Measurements from ENCODE around the gene SLFN14. TPM values are rescaled to one million over a fixed set of nuclear protein-coding genes. Genes with fewer than 3 reads are reported as not detected.

SLFN14 gene
- total and polyA plus RNA-seq, 2 donors (not counting 1 experiment from before 2014, with no cell fraction given): not detected

DNA sequence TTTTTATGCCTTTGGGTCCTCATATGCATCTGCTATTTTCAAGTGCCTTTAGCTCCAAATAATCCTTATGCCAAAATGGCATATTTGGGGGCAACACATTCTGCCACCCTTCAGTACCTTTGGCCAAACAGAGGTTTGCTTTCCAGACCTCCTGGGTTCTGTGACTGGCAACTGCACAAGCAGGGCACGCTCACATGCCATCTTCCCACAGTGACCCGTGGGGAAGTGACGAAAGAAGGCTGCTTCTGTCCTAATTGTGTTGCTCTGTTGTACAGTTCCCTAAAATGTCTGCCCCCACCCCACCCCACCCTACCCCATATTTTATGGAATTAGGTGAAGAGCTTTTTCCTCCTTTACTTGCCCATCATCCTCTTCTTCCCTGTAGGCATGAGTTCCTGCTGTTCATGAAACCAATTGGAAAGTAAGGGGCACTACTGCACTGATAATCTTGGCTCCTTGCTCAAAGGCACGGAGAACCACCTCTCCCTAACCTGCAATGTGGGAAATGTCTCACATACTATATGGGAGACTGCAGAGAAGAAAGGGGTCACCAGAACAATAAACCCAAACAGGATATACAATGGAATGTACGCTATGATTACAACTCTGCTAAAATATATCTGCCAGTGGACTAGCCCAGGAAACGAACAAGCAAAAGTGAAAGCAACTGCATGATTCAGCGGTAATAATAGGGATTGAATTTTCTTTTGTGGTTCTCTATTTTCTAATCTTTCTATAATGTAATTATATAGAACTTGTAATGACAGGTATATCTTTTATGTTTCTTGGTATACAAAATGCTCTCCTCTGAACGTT is 19.8 kb downstream of the SLFN14 start:
- Mint-ChIP-seq H3K4me1 (peaks cover 39% of the 10 kb centered on the region), H3K4me3 (peak overlapping the region; percentile 89), H3K27me3 (no peaks in the 10 kb centered on the region), H3K9me3 (ENCODE audit: insufficient read depth) (no peaks in the 10 kb centered on the region), H3K27ac (peak overlapping the region; percentile 87)
- H3K4me2 ChIP-seq (replicated peaks; ENCODE audit: low read depth, low read length, poor library complexity, severe bottlenecking): peak overlapping the region; percentile 80
- H3K4me3 ChIP-seq (ENCODE audit: control extremely low read depth in 1 of 5, extremely low read depth in 1 of 5, insufficient read depth in 1 of 5, low read depth in 2 of 5, low read length in 4 of 5): peak overlapping the region; percentile 58 to 90 (median 70)
- ChIA-PET CTCF (interaction anchor here (0.7 to 12.8 kb wide), 9 partner anchors 7 to 234 kb away, joined by 3 to 360 read pairs (median 4); no protein-coding TSS in a partner anchor), POLR2A (no interaction called here)
- ATAC-seq (ENCODE audit: low read depth) (peak; percentile 79), DNase-seq (peak; percentile 70)
- no peaks in the 10 kb centered on the region for H3K36me3 ChIP-seq (replicated peaks in 1 of 2; ENCODE audit: control extremely low read depth in 1 of 2, control insufficient read depth in 1 of 2, extremely low read depth in 1 of 2, insufficient read depth in 2 of 2, low read length in 1 of 2)
- WGBS (ENCODE audit: insufficient coverage): 0% methylated on average over 1 of the region's 8 CpGs
- H3K27ac ChIP-seq (ENCODE audit: low read length in 2 of 2): peak overlapping the region; percentile 75 to 84
- TF ChIP-seq EZH2 (IDR thresholded peaks at IDR 0.05; ENCODE audit: borderline replicate concordance, insufficient read depth, low read depth, low read length, poor library complexity, severe bottlenecking): no peak
- TF ChIP-seq, protein P1, sequence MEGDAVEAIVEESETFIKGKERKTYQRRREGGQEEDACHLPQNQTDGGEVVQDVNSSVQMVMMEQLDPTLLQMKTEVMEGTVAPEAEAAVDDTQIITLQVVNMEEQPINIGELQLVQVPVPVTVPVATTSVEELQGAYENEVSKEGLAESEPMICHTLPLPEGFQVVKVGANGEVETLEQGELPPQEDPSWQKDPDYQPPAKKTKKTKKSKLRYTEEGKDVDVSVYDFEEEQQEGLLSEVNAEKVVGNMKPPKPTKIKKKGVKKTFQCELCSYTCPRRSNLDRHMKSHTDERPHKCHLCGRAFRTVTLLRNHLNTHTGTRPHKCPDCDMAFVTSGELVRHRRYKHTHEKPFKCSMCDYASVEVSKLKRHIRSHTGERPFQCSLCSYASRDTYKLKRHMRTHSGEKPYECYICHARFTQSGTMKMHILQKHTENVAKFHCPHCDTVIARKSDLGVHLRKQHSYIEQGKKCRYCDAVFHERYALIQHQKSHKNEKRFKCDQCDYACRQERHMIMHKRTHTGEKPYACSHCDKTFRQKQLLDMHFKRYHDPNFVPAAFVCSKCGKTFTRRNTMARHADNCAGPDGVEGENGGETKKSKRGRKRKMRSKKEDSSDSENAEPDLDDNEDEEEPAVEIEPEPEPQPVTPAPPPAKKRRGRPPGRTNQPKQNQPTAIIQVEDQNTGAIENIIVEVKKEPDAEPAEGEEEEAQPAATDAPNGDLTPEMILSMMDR (IDR thresholded peaks at IDR 0.05): no peak
- intact Hi-C loops (cut with micrococcal nuclease): loop anchor here (1.0 to 2.0 kb wide), 2 partner anchors 38 to 296 kb away; partner anchors contain the start of gene PEX12
- peak overlapping the region; percentile 90 for H2AFZ ChIP-seq (ENCODE audit: insufficient read depth, low read depth, low read length, poor library complexity, severe bottlenecking)
- H4K20me1 ChIP-seq (ENCODE audit: control insufficient read depth, insufficient read depth, low read length, poor library complexity, severe bottlenecking): no peaks in the 10 kb centered on the region
- peaks cover 7% of the 10 kb centered on the region for H3K79me2 ChIP-seq (ENCODE audit: control insufficient read depth, insufficient read depth, low read length)
- no peaks in the 10 kb centered on the region for H3K27me3 ChIP-seq (replicated peaks in 1 of 4; ENCODE audit: control extremely low read depth in 1 of 4, control insufficient read depth in 3 of 4, insufficient read depth in 4 of 4, low read length in 3 of 4)
- H3K9ac ChIP-seq (ENCODE audit: low read length): peak overlapping the region; percentile 78
- peaks cover 24 to 33% of the 10 kb centered on the region in 2 donors for H3K4me1 ChIP-seq (ENCODE audit: control insufficient read depth in 2 of 2, insufficient read depth in 2 of 2, low read length in 2 of 2)
- H3K9me3 ChIP-seq (ENCODE audit: control extremely low read depth in 1 of 3, control insufficient read depth in 2 of 3, insufficient read depth in 1 of 3, low read length in 2 of 3): no peaks in the 10 kb centered on the region

DNA sequence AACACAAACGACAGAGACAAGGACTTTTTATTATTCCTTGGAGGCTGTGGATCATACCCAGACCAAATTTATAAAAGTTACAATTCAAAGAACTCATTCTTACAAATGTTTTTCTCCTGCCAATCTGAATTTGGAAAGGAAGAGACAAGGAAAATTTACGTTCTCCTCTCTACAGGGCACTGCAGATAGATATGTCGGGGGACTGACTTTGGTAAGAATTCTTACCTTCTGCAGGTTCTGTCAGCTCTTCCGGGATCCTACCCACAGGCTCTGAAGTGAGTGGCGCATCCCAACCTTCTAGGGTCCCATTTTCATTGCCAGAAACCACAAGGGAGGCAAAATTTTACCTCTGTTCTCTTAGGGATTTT is 21.0 kb downstream of the SLFN14 start:
- H3K4me3 ChIP-seq (ENCODE audit: control extremely low read depth in 1 of 5, extremely low read depth in 1 of 5, insufficient read depth in 1 of 5, low read depth in 2 of 5, low read length in 4 of 5): peak overlapping the region in 2 of 5 experiments; percentile 12 to 23
- H3K9ac ChIP-seq (ENCODE audit: low read length): peak overlapping the region; percentile 6
- no peaks in the 10 kb centered on the region for H4K20me1 ChIP-seq (ENCODE audit: control insufficient read depth, insufficient read depth, low read length, poor library complexity, severe bottlenecking)
- H3K4me1 ChIP-seq (ENCODE audit: control insufficient read depth in 2 of 2, insufficient read depth in 2 of 2, low read length in 2 of 2): peaks cover 24 to 33% of the 10 kb centered on the region in 2 donors
- POLR2A ChIA-PET: interaction anchor here (0.7 kb wide), 2 partner anchors 227 to 338 kb away, joined by 3 read pairs; no protein-coding TSS in a partner anchor
- H3K27me3 ChIP-seq (replicated peaks in 1 of 4; ENCODE audit: control extremely low read depth in 1 of 4, control insufficient read depth in 3 of 4, insufficient read depth in 4 of 4, low read length in 3 of 4): no peaks in the 10 kb centered on the region
- no CpG with 5 or more reads among the region's 5 CpGs for WGBS (ENCODE audit: insufficient coverage)
- peak overlapping the region; percentile 70 for H2AFZ ChIP-seq (ENCODE audit: insufficient read depth, low read depth, low read length, poor library complexity, severe bottlenecking)
- H3K79me2 ChIP-seq (ENCODE audit: control insufficient read depth, insufficient read depth, low read length): peaks cover 7% of the 10 kb centered on the region
- peak overlapping the region; percentile 80 for H3K4me2 ChIP-seq (replicated peaks; ENCODE audit: low read depth, low read length, poor library complexity, severe bottlenecking)
- peak overlapping the region in 1 of 2 donors; percentile 11 for H3K27ac ChIP-seq (ENCODE audit: low read length in 2 of 2)
- Mint-ChIP-seq H3K9me3 (ENCODE audit: insufficient read depth) (no peaks in the 10 kb centered on the region), H3K4me1 (peaks cover 39% of the 10 kb centered on the region), H3K27me3 (no peaks in the 10 kb centered on the region), H3K27ac (peak overlapping the region; percentile 79), H3K4me3 (peak overlapping the region; percentile 71)
- ATAC-seq (ENCODE audit: low read depth): no peak
- CTCF ChIA-PET: interaction anchor here (0.5 to 12.8 kb wide), 32 partner anchors 8 to 588 kb away, joined by 3 to 360 read pairs (median 3); partner anchors contain the start of genes AP2B1, NLE1, PEX12 and RAD51D
- no peaks in the 10 kb centered on the region for H3K36me3 ChIP-seq (replicated peaks in 1 of 2; ENCODE audit: control extremely low read depth in 1 of 2, control insufficient read depth in 1 of 2, extremely low read depth in 1 of 2, insufficient read depth in 2 of 2, low read length in 1 of 2)
- intact Hi-C loops (cut with micrococcal nuclease): loop anchor here (1.0 to 10.0 kb wide), 8 partner anchors 39 to 1115 kb away; partner anchors contain the start of genes PEX12 and SLFN11
- TF ChIP-seq, protein P1 (IDR thresholded peaks at IDR 0.05): peak; percentile 56
- no peak for TF ChIP-seq EZH2 (IDR thresholded peaks at IDR 0.05; ENCODE audit: borderline replicate concordance, insufficient read depth, low read depth, low read length, poor library complexity, severe bottlenecking)
- H3K9me3 ChIP-seq (ENCODE audit: control extremely low read depth in 1 of 3, control insufficient read depth in 2 of 3, insufficient read depth in 1 of 3, low read length in 2 of 3): no peaks in the 10 kb centered on the region
- DNase-seq: no peak

All from B cell (primary cell).